Measurements from ENCODE around the gene NDUFAB1. TPM values are rescaled to one million over a fixed set of nuclear protein-coding genes. Genes with fewer than 3 reads are reported as not detected.
"Not testable (repeated sequence)": the region's sequence is repeated elsewhere in the genome, so short reads cannot be mapped to it uniquely, and the experiment has no call there.

The NDUFAB1 gene
- total RNA-seq = 64.3 TPM

- ATAC-seq (peak; percentile 99), DNase-seq (ENCODE audit: low spot score) (peak; percentile 94)
Measured at GRCh38 chr16:23595951-23596720, at the start of gene NDUFAB1. Gene NDUFAB1, minus strand, starts transcription at chr16:23596316. Its CDS starts 26 bp downstream, at chr16:23596290.

- DNase-seq (ENCODE audit: low spot score) = no peak
- ATAC-seq = no peak
Measured at GRCh38 chr16:23642246-23642774, 46.2 kb upstream of the NDUFAB1 start.

GRCh38 chr16:23640931-23641765, 45.0 kb upstream of the NDUFAB1 start, which contains the start of the genes DCTN5 and PALB2:
Gene DCTN5, plus strand, starts transcription at chr16:23641466. Its CDS starts 77 bp downstream, at chr16:23641543.
Gene PALB2, minus strand, starts transcription at chr16:23641310. Its CDS starts 153 bp downstream, at chr16:23641157.
- peak; percentile 99 for ATAC-seq

GRCh38 chr16:23640615-23640930, 44.5 kb upstream of the NDUFAB1 start:
- ATAC-seq (no peak), DNase-seq (ENCODE audit: low spot score) (no peak)

More at GRCh38 chr16:23640931-23641765, 45.0 kb upstream of the NDUFAB1 start, which contains the start of the genes DCTN5 and PALB2:
- peak; percentile 95 for DNase-seq (ENCODE audit: low spot score)

- DNase-seq (ENCODE audit: low spot score) (no peak), ATAC-seq (no peak)
Measured at GRCh38 chr16:23635958-23636357, 39.8 kb upstream of the NDUFAB1 start.

- DNase-seq (ENCODE audit: low spot score) = no peak
- no peak for ATAC-seq
Measured at GRCh38 chr16:23634461-23635036, 38.4 kb upstream of the NDUFAB1 start.

GRCh38 chr16:23631874-23632273, 35.8 kb upstream of the NDUFAB1 start:
- ATAC-seq; DNase-seq (ENCODE audit: low spot score): not testable (repeated sequence)

GRCh38 chr16:23629516-23629915, 33.4 kb upstream of the NDUFAB1 start:
- ATAC-seq (no peak), DNase-seq (ENCODE audit: low spot score) (no peak)

- ATAC-seq (no peak), DNase-seq (ENCODE audit: low spot score) (no peak)
Measured at GRCh38 chr16:23624092-23624491, 28.0 kb upstream of the NDUFAB1 start.

GRCh38 chr16:23615805-23616204, 19.7 kb upstream of the NDUFAB1 start:
- DNase-seq (ENCODE audit: low spot score) (no peak), ATAC-seq (no peak)

GRCh38 chr16:23611936-23612335, 15.8 kb upstream of the NDUFAB1 start:
- DNase-seq (ENCODE audit: low spot score) = no peak
- ATAC-seq = no peak

- ATAC-seq; DNase-seq (ENCODE audit: low spot score): not testable (repeated sequence)
Measured at GRCh38 chr16:23610905-23611304, 14.8 kb upstream of the NDUFAB1 start.

GRCh38 chr16:23609929-23610328, 13.8 kb upstream of the NDUFAB1 start:
- ATAC-seq = no peak

GRCh38 chr16:23608194-23608593, 12.1 kb upstream of the NDUFAB1 start:
- ATAC-seq = no peak
- no peak for DNase-seq (ENCODE audit: low spot score)

More at GRCh38 chr16:23609929-23610328, 13.8 kb upstream of the NDUFAB1 start:
- no peak for DNase-seq (ENCODE audit: low spot score)

- DNase-seq (ENCODE audit: low spot score) = no peak
- ATAC-seq = no peak
Measured at GRCh38 chr16:23607726-23608125, 11.6 kb upstream of the NDUFAB1 start.

- ATAC-seq (no peak), DNase-seq (ENCODE audit: low spot score) (no peak)
Measured at GRCh38 chr16:23597003-23597756, 1.1 kb upstream of the NDUFAB1 start.

- ATAC-seq (peak; percentile 33), DNase-seq (ENCODE audit: low spot score) (no peak)
Measured at GRCh38 chr16:23595246-23595950, 718 bp downstream of the NDUFAB1 start.

GRCh38 chr16:23594186-23594585, 1.9 kb downstream of the NDUFAB1 start:
- DNase-seq (ENCODE audit: low spot score) (no peak), ATAC-seq (no peak)

GRCh38 chr16:23590181-23590580, 5.9 kb downstream of the NDUFAB1 start:
- ATAC-seq = no peak
- no peak for DNase-seq (ENCODE audit: low spot score)

- no peak for ATAC-seq
- DNase-seq (ENCODE audit: low spot score) = no peak
Measured at GRCh38 chr16:23587726-23588125, 8.4 kb downstream of the NDUFAB1 start.
